HG03135 (cell line): ENCODE measurements around the gene TPRG1.

Source experiments
- ATAC-seq: cut with Tn5 transposase; IDR thresholded peaks from one replicate; pipeline ENCODE4 v1.9.1; 2021; ENCODE audit warnings: mild to moderate bottlenecking, moderate library complexity; ENCODE audit not compliant: unreplicated experiment

TPRG1 gene

GRCh38 chr3:189227249-189227648, 55.5 kb downstream of the TPRG1 start:
- ATAC-seq: no peak

DNA sequence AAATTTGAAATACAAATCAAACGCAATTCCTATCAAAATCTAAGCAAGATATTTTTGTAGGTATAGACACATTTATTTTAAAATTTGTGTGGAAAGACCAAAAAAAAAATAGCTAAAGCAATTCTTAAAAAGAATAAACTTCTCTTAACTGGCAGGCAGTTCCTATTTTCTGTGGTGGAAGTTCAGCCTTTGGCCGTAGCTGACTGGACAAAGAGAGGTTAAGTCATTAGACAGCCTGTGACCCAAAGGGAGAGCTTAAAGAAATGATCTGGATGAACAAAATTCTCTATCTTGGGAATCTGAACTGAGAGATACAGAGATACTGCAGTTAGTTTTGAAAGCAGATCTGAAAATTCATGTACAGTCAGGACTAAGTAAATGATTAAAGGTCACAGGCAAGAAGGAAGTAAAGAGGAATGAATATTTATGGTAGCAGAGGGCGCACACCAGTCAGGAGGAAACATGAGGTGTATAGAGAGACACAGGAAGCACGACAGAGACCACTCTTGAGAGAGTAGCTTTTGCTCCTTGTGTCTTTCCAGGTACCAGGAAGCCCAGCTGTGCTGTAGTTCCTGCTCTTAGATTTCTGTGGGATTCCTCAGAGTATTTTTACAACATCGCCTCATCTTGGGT, 57.5 kb downstream of the TPRG1 start:
- ATAC-seq: no peak

- no peak for ATAC-seq
Observed at GRCh38 chr3:189232790-189233189, 61.0 kb downstream of the TPRG1 start.

- no peak for ATAC-seq
Observed at GRCh38 chr3:189233225-189233858, 61.6 kb downstream of the TPRG1 start.

GRCh38 chr3:189235214-189235613, 63.4 kb downstream of the TPRG1 start:
- ATAC-seq: no peak

DNA sequence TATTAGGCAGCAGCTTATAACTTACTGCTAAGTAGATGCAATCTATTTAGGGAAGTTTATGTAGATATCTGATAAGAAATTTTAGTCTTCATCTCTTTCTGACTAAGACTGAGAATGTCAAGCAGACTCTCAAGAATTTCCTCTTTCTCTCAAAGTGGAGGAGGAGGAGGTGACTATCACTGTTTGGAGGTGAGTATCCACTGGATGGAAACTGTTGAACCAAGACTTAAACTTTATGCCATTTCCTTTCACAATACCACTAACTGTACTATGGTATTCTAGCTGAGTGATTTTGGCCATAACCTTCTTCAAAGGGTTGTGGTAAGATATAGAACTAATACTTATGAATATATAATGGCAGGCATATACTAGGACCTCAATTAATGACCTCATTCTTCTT, 64.6 kb downstream of the TPRG1 start:
- peak; percentile 77 for ATAC-seq

GRCh38 chr3:189237526-189237925, 65.8 kb downstream of the TPRG1 start:
- ATAC-seq: no peak

- no peak for ATAC-seq
Observed at GRCh38 chr3:189238071-189238470, 66.3 kb downstream of the TPRG1 start.

DNA sequence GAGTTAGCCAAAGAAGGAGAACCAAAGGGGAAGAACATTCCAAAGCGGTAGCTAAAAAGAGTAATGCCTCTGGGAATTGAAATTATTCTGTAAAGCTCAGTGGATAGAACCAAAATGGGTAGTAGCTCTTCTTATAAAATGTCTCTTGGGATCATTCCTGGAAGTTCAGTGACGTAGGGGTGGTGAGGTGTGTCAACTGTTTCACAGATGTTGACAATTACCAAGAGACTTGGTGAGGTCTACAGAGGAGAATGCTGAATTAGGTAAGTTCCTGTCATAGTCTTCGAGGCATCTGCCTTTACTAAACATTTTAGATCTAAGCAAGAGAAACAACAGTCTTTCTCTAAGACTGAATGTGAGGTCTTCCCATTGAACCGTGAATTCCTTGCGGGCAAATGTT, 67.8 kb downstream of the TPRG1 start:
- no peak for ATAC-seq

DNA sequence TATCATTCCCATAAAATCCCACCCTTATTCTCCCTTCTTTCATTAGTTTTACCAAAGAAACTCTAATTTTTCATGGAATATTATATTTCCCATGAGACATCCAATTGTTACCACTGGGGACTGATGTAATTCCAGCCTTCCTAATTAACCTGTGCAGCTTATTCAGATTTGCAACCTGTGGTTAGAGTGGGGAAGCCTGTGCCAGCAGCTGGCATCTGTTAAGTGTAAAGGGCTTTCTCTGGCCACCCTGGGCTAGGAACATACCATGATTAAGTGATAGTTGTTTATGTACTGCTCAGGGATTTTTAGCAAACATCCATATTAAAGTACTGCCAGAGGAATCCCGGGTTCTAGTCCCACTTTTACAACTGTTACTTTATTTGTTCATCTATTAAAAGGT, 78.2 kb downstream of the TPRG1 start:
- ATAC-seq: no peak

- ATAC-seq: no peak
Observed at GRCh38 chr3:189258261-189258660, 86.5 kb downstream of the TPRG1 start.

- no peak for ATAC-seq
Observed at GRCh38 chr3:189260556-189261493, 89.1 kb downstream of the TPRG1 start.

- ATAC-seq: no peak
Observed at GRCh38 chr3:189262746-189263145, 91.0 kb downstream of the TPRG1 start.

GRCh38 chr3:189267981-189268613, 96.3 kb downstream of the TPRG1 start:
- ATAC-seq: no peak

GRCh38 chr3:189269365-189269764, 97.6 kb downstream of the TPRG1 start:
- ATAC-seq: no peak

DNA sequence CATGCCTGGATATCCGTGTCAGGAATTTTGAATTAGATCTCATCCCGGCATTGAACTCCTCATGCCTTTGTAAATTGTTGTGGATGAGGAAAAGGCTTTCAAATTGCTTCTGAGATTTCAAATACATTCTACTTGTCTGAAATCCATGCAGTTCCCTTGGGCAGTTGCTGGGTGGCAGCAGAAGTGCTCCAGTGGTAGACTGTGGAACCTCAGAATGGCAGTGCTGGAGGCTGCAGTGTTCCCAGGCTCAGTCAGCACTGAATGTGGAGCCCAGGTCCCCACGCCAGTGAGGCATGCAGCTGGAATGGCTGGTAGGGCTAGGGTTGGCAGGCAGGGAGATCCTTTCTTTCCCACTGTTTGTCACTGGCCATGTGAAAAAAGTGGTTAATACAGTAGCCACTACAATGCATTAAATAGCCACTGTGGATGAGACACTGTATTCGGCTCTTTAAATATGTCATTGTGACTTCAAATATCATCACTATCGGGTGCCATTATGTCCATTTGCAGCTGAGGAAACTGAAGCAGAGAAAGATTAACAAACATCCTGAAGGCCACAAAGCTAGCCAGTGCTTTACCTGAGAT, 98.6 kb downstream of the TPRG1 start:
- no peak for ATAC-seq

DNA sequence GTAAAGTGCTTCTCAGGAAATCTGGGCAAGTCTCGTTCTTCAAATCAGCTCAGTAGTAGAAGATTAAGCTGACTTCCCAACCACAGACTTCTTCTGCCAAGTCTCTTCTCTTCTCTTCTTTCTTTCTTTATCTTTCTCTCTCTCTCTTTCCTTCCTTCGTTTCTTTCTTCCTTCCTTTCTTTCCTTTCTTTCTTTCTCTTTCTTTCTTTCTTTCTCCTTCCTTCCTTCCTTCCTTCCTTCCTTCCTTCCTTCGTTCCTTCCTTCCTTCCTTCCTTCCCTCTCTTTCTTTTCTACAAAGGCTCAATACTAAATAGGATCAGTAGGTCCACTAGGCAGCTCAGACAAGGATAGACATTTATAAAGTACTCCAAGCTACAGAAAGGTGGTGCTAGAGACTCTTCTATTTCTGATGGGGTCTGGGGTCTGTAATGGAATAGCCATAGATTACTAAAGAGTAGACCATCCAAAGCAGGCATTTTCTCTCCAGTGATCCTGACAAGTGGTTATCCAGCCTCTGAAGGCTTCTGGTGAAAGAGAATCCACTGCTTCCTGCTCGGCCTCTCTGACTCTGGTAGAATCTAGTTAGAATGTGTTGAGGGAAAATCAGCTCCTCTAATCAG, 100.8 kb downstream of the TPRG1 start:
- ATAC-seq: no peak

DNA sequence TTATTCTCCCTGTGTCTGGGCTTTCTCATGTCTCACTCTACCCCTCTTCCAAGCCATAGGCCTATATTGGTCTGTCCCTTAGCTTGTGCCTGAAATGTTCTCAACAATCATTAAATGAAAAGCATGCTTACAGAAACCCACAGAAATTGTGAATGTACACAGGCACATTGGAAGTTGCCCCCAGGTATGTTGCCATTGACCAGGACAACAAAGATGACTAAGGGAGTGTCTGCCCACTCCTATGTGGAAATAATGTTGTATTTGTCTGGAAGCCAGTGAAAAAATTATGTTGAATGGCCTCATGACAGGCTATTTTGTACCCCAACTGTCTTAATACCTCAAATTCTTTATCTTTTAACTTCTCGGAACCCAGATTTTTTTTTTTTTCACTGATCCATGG, 102.0 kb downstream of the TPRG1 start:
- no peak for ATAC-seq

DNA sequence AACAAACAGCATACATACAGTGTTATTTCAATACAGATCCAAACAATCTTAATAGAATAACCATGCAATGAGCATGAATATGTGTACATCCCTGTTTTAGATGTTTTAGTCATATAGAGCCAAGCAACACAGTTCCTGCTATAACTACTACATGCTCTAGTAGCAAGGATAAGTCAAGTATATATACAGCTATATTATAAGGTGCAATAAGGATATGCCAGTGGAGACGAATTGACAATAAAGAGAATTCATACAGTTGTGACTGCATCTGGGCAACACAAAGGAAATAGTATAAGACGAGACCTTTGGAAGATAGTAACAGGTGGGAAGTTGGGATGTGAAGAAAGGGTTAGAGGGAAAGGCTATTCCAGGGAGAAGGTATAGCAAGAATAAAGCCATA, 103.4 kb downstream of the TPRG1 start:
- ATAC-seq: no peak

DNA sequence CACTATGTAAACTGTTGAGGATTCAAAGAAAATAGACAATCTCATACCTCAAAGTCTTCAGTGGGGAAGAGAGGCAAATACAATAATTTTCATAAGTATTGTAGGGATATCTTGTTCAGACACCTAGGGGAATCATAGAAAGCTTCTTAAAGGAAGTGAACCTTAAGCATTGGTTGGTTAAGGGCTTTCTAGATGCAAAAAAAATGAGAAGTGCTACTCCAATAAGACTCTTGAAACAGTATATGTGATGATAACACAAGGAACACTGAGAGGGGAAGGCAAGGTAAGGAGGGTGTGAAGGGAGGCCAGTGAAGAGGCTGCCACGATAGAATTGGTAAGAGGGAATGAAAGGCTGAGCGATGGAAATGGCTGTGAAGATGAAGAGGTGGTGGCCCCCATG, 104.1 kb downstream of the TPRG1 start:
- no peak for ATAC-seq
